ENCODE data around the gene OSCP1.

The OSCP1 gene

DNA sequence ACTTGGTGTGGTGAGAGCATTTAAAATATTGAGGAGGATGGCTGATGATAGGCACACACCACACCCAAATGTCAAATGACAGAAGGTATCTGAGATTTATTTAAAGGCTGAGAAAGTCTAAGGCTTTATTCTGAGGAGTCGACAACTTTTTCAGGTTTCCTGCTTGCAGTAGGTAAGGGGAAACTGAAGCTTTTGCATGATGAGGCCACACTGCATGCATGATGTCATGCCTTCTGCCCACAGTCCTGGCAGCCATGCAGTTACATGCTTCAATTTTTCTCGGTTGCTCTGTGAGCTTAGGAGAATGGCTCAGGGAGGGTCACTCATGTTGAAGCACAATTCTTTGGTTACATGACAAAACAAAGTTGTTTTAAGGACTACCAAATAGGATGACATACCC, 7.0 kb downstream of the OSCP1 start:
- no peak for DNase-seq

DNA sequence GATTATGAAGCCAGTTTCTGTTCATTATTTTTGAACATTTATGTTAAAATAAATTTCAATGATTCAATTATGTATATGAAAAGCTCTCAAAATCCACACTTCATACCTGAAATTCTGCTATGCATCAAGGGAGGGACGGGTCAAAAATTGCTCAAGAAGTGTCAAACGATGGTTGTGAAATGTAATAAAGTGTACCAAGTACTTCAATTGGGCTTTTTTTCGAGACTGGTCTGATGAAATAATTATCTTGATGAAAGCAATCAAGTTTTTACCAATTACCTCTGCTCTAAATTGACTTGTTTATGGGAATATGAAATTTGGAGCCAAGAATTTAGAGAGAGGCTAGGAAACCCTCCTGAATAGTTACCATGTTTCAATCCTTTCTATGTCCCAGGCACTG, 7.9 kb downstream of the OSCP1 start:
- DNase-seq, result no peak

DNA sequence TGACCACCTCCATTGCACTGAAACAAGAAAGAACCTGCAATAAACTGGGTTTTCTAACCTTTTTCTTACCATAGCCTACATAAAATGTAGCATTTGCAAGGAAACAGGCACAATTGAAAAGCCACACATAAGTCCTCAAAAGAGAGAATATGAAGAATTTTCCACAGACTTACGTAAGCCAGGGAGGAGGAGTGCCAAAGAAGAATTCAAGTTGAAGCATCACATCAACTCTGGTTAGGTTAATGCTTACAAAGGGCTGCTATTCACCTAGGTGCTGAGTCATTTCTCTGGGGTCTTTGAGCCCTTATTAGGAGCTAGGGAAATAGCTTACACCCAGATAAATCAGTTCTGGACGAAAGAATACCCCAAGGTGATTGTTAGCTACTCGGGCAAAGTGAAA, 9.6 kb downstream of the OSCP1 start:
- no peak for DNase-seq

DNA sequence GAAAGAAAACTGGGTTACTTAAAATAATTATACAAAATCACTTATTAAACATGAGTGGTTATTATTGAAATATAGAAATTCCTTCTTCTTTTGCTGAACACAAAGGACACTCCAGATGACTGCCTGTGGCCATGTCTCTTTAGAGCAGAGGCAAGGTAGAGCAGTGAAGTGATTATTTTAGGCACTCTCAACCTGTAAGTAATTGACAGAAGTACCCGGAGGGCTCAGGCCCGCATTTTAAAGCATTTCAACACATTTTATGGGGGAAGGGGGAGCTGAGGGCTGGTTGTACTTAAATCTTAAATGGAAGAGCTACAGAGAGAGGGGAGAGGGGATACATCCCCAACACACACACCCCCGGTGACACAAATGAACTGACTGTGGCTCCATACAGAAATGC, 10.2 kb downstream of the OSCP1 start:
- no peak for DNase-seq

DNA sequence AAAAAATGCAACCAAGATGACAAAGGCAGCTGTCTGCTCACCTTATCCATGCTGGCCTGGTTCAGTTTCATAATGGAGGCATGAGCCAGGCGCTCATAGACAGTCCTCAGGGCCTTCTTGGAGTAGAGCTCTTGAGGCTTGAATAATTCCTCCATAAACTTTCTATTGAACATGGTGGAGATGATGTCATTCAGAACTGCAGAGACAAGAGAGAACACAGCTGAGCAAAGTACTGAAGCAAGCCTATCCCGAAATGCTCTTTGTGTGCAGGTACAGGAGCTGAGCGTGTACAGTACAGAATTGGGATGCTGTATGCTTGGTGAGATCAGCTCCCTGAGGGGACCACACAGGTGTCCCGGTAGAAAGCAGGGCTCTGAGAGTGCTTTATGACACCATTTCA, 11.5 kb downstream of the OSCP1 start:
- no peak for DNase-seq

DNA sequence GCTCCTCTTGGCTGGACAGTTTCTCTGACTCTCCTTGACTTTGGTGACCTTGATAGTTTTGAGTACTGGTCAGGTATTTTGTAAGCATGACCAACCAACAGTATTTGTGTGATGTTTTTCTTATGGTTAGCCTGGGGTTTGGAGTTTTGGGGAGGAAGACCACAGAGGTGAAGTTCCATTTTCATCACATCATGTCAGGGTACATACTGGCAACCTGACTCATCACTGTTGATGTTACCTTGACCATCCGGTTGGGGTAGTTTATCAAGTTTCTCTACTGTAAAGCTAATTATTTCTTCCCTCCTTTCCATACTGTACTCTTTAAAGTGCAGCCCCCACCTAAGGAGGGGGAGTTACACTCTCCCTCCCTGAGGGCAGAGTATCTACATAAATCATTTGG, 13.4 kb downstream of the OSCP1 start:
- DNase-seq, result no peak

DNA sequence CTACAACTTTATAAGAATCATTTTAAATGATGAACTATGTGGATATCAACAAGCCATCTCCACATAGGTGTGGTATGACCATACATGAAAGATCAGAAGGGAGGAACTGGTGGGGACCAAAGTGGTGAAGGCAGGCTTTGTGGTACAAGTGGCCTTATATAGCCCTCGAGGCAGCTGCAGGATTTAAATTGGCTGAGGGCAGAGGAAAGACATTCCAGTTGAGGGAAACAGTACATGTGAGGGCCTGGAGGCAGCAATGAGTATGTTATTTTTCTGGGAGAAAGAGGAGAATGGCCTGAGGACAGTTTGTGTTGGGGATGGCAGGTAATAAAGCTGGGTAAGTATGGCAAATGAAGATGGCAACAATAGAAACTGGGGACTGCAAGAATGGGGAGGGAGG, 17.1 kb downstream of the OSCP1 start:
- no peak for DNase-seq

DNA sequence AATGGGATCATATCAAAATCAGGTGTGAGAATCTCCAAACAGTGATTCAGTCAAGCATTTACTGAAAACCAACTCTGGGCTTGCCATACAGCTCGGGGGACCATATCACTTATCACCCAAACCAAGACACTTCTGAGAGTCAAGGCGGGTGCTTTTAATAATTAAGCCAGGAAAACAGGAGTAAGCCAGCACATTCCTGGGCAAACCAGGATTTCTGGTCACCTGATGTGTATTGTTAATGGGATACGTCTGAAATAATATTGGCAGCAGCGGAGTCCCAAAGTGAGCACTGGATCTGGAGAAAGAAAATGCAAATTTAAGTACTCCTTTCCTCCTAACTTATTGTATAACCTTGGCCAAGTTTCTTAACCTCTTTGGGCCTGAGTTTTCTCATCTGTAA, 17.6 kb downstream of the OSCP1 start:
- no peak for DNase-seq

DNA sequence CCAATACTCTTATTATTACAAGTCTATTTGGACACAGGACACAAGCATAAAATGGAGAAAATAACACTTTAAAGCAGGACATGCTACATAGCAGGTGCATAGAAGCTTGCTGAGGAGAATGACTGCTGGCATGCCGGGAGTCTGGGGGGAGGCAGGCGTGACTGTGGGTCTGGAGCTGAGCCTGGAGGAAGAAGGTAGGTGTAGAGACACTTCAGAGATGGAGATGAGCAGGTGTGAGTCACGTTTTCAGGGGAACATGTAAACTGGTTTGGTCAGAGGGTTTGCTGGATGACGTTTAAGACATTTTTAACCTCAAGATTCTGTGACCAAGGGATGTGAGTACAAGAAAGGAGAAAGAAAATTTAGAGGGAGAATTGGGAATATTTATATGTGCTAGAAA, 24.5 kb downstream of the OSCP1 start:
- no peak for DNase-seq

DNA sequence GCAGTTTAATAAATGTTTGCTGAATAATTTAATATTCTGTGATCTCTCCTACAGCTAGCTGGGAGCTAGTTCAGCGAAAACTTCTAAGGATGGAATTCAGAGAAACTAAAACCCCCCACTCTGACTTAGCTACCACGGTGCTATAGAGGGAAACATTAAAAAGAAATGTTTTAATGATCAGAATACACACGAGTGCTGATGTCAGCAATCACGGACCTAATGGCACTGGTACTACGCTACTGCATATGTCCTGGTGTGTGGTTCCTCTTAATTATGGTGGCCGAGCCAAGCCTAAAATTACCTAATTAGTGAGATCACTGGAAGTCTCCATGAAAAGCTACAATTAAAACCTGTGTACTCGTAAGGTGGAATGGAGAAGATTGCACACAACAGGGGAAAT, 28.6 kb downstream of the OSCP1 start:
- DNase-seq, result no peak

DNA sequence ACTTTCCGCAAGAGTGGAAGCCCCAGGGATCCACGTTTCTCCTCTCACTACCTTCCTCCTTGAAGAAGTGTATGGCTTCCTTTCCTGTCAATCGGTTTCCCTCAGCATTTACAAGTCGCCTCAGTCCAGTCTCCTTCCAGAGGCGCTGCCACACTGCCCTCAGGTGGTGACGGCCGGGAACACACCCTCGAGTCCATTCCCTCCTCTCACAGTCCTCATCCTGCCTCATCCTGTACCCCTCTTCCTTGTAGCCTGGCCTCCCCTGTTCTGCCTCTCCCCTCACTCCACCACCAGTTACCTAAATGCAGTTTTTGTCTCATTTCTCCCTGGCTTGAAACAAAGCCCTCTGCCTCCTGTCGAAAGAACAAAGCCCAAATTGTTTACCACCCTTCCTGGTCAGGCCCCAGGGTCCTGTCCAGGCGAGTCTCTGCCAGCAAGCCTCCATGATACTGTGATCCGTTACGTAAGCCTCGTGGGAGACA, 29.4 kb downstream of the OSCP1 start:
- DNase-seq, result peak; percentile 94 to 96 (median 95)

DNA sequence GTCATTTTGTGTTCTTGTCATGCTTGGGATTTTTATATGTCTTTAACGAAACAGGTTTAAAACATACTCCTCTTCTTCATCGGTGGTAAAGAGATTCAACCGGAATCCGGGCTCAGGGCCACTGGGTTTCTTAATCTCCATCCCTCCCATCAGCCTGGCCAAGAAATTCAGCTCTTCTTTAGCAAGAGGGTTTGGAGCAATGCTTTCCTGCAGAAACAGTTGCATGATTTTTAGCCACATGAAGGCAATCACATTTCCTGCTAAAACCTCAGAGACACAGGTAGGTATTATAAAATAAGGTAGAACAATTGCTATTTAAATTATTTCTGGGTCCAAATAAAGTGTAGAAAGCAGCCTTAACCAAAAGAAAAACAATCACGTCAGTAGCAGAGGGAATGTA, 29.8 kb downstream of the OSCP1 start:
- no peak for DNase-seq

DNA sequence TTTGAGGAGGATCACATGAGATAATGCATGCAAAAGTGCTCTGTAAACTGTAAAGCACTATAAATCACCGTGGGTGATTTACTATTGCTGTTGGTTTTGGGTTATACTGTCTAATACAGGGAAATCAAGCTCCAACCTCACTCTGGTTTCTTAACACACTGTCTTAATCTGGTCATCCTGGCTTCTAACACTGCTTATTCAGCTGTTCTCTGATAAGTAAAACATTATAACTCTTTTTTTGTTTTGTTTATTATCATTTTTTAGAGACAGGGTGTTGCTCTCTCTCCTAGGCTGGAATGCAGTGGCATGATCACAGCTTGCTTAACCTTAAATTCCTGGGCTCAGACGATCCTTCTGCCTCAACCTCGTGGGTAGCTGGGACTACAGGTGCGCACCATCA, 30.7 kb downstream of the OSCP1 start:
- no peak for DNase-seq

DNA sequence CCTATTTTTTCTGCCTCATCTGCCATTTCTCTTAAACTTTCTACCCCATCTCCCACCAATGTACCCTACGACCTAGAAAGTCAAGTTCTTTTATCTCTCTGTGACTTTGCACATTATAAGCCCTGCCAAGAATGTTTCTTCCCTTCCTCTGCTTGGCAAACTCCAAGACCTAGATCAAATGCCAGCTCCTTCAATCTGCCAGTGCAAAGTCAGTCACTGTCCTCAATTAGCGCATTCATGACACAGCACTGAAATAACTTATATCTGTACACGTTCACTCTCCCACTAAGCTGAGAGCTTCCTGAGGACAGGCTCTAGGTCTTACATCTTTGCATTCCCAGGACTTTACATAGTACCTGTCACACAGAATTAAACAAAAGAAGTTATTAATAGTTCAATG, 31.1 kb downstream of the OSCP1 start:
- DNase-seq, result no peak

DNA sequence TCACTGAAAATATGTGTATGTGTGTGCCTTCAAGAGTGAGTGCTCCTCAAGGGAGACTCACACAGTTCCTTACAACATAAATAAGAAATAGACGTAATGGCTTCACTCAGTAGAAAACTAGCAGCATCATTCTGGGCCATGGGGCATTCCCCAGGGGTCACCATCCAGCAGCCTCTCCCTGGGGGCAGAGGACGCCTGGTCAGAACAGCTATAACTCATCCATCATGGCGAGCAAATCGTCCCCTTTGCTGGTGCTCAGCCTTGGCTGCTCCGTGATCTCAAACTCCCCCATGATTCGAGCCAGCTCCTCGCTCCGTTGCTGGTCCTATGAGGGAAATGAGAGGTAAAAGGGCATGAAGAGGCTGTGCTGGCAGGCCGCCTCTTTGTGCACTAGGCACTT, 32.3 kb downstream of the OSCP1 start:
- no peak for DNase-seq

DNA sequence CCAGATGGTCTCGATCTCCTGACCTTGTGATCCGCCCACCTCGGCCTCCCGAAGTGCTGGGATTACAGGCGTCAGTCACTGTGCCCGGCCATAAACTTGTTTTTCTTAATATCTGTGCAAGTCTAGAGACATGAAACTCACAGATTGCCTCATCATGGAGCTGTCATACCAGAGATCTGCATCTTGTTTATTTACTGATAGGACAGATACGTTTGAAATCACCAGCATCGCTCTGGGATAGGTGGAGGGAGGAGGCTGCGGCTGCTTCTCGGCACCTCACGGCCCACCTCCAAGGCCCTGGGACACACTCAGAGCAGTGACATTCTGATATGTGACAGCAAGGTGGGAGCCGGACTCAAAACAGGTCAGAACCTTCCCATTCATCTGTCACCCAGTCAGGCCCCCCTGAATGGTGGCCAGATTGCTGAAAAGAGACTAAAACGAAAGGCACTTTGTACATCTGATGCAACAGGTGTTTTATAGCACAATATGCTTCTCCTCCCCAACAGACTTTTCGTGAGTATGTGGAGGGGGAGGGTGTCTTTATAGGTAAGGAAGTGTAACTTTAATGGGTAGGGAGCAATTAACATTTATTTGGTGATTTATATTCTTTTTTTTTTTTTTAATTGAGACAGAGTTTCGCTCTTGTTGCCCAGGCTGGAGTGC, 34.5 kb downstream of the OSCP1 start:
- no peak for DNase-seq

DNA sequence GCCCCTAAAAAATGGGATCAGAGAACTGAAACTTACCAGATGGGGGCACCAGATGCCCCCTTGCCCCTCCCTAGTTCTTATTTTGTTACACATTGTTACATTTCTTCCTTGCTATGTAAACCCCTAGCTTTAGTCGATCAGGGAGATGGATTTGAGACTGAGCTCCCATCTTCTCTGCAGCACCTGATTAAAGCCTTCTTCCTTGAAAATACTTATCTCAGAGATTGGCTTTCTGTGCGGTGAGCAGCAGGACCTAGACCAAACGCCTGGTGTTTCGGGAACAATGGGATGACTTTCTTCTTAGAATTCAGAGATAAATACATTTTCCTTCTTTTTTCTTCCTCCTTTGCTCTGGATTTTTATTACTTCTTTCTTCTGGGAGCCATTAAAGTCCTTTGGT, 35.9 kb downstream of the OSCP1 start:
- no peak for DNase-seq

DNA sequence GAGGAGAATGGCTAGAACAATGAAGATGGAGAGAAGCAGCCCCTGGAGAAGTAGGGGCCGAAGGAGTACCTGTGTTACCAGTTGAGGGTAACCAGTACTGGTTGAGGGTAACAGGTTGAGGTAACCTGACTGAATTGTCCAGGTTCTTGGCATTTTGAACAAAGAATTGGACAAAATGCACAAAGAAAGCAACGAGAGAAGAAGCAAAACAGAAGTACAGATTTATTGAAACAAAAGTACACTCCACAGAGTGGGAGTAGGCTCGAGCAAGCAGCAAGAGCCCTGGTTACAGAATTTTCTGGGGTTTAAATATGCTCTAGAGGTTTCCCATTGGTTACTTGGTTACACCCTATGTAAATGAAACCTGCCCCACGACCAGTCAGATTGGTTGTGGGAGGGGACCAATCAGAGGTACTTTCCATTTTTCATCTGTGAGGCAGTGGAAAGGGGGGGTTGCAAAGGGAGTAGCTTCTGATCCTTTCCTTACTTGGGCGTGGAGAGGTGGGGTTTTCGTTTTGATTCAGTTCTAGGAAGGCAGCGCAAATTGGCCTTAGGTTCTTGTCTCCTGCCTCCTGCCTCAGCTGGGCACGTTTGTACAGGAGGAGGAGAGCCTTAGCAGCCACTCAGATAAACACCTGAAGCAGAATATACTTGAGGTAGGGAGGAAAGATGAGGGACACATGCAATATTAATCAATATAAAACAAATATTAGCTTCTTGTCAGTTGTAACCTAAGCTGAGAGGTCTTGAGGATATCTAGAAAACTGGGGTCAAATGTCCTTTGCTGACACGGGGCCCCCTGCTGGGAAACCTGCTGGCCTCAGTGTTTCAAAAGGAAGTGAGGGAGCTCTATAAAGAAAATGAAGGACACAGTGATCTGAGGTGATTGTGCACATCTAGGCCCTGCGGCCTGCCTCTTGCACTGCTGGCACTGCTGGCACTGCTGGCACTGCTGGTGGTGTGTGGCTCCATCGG, 38.3 kb downstream of the OSCP1 start:
- peak; percentile 73 to 90 (median 74) for DNase-seq

DNA sequence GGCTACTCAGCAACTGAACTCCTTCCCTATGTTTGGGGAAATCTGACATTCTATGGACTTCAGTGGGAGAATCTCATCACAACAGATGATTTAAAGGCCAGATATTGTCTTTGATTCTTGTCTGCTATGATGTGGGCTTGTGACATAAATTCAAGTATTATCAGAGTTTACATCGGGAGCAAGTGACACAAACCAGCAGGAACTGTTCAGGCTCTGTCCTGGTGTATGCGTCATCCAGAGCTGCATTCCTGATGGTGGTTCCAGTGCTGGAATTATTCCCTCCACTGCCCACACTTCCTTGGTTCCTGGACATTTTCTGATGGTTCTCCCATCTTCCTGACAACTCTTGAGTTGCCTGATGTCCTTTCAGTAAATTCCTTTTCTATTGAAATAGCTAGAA, 41.8 kb downstream of the OSCP1 start:
- no peak for DNase-seq

DNA sequence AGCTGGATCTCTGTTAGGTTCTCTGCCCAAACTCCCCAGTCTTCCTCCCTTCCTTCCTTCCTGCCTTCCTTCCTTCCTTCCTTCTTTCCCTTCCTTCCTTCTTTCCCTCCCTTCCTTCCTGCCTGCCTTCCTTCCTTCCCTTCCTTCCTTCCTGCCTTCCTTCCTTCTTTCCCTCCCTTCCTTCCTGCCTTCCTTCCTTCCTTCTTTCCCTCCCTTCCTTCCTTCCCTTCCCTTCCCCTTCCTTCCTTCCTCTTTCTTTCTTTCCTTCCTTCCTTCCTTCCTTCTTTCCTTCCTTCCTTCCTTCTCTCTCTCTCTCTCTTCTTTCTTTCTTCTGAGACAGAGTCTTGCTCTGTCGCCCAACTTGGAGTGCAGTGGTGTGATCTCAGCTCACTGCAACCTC, 43.8 kb downstream of the OSCP1 start:
- no peak for DNase-seq

DNA sequence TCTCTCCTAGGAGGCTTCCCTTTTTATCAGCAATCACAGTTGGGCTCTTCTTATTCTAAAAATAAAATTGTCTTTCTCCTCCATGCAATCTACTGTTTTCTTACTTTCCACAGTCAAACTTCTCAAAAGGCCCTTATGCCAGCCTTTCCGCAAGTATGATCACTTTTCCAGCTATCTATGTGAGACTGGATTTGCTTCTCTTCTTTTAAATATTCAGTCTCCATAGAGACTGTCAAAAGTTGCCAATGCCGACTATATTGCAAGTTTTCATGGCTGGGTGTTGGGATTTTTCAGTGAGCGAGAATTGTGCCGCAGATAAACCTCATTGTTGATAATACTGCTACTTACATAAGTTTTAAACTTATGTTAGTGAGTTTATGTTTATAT, 47.8 kb downstream of the OSCP1 start:
- no peak for DNase-seq

DNA sequence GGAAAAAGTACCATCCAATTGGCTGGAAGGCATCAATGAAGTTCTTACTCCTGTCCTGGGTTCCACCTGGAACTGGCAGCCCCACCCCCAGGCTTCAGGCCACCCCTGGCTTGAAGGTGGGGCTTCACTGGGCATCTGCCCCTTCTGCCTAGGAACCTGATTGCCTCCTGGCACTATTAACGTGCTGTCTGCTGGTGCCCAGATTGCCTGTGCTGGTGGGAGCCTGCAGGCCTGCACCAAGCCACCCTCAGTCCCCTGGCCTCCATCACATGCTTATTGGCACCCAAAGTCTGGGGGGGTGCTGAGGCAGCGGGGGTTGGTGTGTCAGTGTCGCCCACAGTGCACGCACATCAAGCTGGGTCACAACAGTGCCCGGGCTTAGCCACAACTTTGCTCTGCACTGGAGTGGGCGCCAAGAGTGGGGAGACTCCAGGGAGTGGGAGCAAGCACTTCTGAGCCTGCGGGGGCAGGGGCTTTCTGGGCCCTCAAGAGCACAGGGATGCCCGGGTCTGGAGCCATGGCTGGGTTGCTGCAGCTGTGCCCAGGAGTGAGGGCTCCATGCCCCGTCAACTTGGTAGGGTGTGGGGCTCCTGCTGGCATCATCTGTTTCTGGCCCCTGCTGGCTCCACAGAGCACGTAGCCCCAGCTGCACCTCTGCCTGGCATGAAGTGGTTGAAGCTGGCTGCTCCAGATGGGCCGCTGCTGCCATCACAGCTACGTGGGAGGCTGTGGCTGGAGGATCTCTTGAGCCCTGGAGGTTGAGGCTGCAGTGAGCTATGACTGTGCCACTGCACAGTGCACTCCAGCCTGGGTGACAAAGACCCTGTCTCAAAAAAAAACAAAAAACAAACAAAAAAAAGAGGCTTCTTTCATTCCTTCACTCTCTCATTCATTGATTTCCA, 48.4 kb downstream of the OSCP1 start:
- DNase-seq, result no peak

Data from suppressor macrophage treated with lipopolysaccharide for 1 hour (primary cell).